Jurkat, Clone E6-1 (cell line): ENCODE data around the gene IL20RA.

Experiments
- DNase-seq: peaks from one replicate; pipeline ENCODE4 v3.0.0-alpha.2; 2011; ENCODE audit warnings: low read depth, low spot score
- H3K4me3 ChIP-seq: 2 replicates; pipeline ENCODE4 v1.5.1; 2011; ENCODE audit warnings: mild to moderate bottlenecking, low read length, control low read depth, moderate library complexity

IL20RA gene

DNA sequence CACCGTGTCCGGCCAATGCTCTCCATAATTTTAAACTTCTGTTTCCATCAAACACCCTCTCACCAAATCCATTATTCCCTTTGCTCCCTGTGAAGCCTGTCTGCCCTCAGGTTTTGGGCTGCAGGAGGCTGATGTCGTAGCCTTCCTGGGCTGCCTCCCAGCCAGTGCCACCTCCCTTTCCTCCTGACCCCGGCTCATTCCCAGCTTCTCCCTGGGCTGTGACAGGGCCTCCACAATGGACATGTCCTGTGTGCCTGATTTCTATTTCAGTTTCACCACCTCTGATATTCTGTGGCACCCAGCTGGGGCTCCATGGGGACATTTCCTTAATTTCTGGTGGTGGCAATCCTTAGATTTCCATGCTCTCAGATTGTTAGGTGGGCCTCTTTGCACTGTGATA lies 28.8 kb downstream of the IL20RA start:
- no peak for DNase-seq
- no peak overlapping the region for H3K4me3 ChIP-seq

- H3K4me3 ChIP-seq = no peak overlapping the region
- peak; percentile 8 for DNase-seq
Measured at GRCh38 chr6:137013738-137014602, 30.8 kb downstream of the IL20RA start.

GRCh38 chr6:137013031-137013430 lies 31.7 kb downstream of the IL20RA start:
- DNase-seq = no peak
- no peak overlapping the region for H3K4me3 ChIP-seq

GRCh38 chr6:137011406-137011805 lies 33.4 kb downstream of the IL20RA start:
- H3K4me3 ChIP-seq = no peak overlapping the region
- no peak for DNase-seq

DNA sequence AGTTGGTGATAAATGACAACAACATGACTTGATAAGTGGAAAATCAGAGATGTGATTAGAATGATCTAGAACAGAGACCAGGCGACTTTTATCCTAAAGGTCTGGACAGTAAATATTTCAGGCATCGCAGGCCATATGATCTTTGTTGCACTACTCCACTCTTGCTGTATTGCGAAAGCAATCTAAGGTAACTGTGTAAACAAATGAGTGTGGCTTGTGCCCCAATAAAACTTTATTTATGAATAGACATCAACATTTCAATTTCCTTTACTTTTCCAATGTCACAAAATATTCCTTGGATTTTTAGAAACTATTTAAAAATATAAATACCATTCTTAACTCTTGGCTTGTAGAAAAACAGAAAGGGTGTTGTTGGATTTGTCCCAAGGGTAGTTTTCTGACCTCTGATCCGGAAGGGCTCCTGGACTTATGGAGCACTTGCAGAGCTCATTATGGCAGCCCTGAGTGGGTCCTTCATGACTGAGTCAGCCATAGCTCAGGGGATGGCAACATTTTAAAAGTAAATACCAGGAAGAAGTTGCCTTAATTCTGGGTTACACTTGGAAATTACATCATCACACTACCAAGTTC lies 34.5 kb downstream of the IL20RA start:
- no peak overlapping the region for H3K4me3 ChIP-seq
- DNase-seq = no peak

- no peak overlapping the region for H3K4me3 ChIP-seq
- no peak for DNase-seq
Measured at GRCh38 chr6:137008204-137008603, 36.6 kb downstream of the IL20RA start.

GRCh38 chr6:137006056-137006455 lies 38.7 kb downstream of the IL20RA start:
- no peak for DNase-seq
- H3K4me3 ChIP-seq = no peak overlapping the region

DNA sequence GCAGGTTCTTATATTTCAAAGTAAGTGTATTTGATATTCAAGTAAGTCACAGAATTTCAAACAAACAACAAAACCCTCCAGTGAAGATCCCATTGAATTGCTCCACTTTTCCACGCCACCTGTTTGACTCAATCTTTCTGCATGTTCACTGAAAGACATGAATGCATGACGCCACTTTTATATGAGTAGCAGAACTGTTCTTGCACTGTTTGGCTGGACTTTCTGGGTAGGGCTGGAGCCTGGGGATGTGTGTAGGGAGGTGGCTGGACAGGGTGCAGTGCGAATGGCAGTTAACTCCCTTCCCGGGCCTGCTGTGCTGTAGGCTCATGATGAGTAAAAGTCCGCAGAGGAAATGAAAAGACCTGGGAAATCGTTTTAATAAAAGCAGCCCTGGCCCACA lies 39.7 kb downstream of the IL20RA start:
- H3K4me3 ChIP-seq = no peak overlapping the region
- no peak for DNase-seq

GRCh38 chr6:137002505-137002904 lies 42.3 kb downstream of the IL20RA start:
- no peak for DNase-seq
- no peak overlapping the region for H3K4me3 ChIP-seq

- H3K4me3 ChIP-seq = no peak overlapping the region
Measured at GRCh38 chr6:137001977-137002302, 42.8 kb downstream of the IL20RA start.

GRCh38 chr6:137001299-137001976 lies 43.3 kb downstream of the IL20RA start:
- DNase-seq = no peak
- H3K4me3 ChIP-seq = no peak overlapping the region

More at GRCh38 chr6:137001977-137002302, 42.8 kb downstream of the IL20RA start:
- DNase-seq = no peak

- no peak overlapping the region for H3K4me3 ChIP-seq
- DNase-seq = no peak
Measured at GRCh38 chr6:137000825-137001224, 43.9 kb downstream of the IL20RA start.

DNA sequence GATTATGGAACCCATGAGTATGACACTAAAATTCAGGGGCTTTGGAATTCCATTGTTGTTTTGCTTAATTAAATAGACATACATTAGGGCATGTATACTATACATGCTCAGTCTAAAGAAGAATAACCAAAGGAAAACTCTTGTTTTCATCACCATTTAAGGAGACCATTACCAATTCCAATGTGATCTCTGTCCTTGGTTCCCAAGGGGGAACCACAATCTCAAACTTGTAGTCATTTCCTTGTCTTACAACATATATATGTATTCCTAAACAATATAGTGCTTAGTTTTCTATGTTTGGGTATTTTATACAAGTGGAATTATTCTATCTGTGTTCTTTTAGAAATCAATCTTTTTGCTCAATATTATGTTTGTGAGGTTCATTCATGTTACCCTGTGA lies 49.2 kb downstream of the IL20RA start:
- H3K4me3 ChIP-seq = no peak overlapping the region
- no peak for DNase-seq

- DNase-seq = no peak
- no peak overlapping the region for H3K4me3 ChIP-seq
Measured at GRCh38 chr6:136994782-136995181, 50.0 kb downstream of the IL20RA start.

DNA sequence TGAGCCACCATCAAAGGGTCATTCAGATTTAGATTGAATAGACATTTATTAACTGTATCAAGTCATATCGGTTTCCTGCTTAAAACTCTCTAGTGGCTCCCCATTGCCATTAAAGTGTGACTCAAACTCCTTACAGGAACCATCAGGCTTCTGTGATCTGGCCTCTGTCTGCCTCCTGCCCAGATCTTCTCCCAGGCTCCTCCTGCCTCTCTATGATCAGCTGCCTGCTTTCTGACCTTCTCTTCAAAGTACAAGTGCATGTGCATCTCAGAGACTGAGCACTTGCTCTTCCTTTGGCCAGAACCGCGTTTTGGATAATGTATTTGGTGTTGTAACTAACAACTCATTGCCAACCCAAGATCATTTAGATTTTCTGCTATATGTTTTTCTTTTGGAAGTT lies 52.7 kb downstream of the IL20RA start:
- DNase-seq = no peak
- H3K4me3 ChIP-seq = no peak overlapping the region

DNA sequence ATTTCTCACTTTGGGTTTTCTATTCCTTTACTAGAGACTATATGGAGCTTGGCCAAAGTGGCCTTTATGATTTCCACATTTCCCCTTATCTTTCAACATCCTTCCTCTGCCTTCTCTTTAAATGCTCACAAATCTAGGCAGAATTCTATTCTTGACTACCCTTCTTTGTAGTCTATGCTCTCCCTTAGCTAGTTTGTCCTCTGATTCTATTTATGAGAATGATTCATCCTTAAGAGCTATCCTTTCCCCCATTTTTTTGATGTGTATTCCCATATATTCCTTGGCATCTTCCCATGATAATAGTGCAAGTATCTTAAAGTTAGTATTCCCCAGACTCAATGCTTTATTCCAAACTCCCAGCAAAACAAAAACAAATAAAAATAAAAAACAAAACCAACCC lies 53.1 kb downstream of the IL20RA start:
- H3K4me3 ChIP-seq = no peak overlapping the region
- DNase-seq = no peak

- no peak for DNase-seq
- H3K4me3 ChIP-seq = no peak overlapping the region
Measured at GRCh38 chr6:136990754-136991153, 54.0 kb downstream of the IL20RA start.

DNA sequence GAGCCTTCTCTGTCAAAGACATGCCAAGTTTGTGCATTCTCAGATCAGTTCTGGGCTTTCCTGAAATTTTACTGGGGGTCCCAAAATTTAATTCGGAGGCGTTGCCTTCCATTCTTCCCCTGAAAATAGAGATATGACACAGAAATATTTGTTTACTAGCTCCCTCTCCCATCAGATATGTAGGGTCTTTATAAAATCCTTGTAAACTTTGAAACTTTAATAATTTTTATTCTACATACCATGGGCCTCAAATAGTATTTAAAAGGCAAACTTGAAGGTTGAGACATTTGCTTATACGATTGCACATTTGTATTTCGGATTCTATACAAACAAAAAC lies 54.6 kb downstream of the IL20RA start:
- DNase-seq = no peak
- H3K4me3 ChIP-seq = no peak overlapping the region

GRCh38 chr6:136989571-136990241 lies 55.1 kb downstream of the IL20RA start:
- no peak overlapping the region for H3K4me3 ChIP-seq

DNA sequence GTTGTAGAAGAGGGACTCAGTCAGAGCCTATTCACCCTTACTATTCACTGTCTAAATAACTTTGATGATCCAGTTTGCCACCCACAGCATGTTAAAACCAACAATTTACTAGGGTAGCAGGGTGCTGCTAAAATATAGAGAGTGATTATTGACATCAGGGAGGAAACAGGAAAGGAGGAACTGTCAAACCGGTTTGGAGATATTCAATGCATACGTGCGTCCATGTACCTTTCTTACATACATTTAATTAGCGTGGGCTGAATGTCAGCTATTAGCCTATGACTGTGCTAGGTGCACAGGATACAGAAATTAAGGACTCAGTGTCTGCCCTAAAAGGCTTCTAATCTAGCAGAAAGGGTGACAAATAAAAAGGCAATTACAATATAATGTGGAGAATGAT lies 57.2 kb downstream of the IL20RA start:
- DNase-seq = no peak
- H3K4me3 ChIP-seq = no peak overlapping the region

More at GRCh38 chr6:136989571-136990241, 55.1 kb downstream of the IL20RA start:
- DNase-seq = no peak
